Ishikawa (cell line): ENCODE results near the gene ST7.

Experiments used
- CEBPB ChIP-seq: IDR thresholded peaks from 2 replicates; pipeline ENCODE4 v1.6.1; 2012
- CREB1 ChIP-seq: IDR thresholded peaks from 2 replicates; pipeline ENCODE4 v1.6.1; 2012; ENCODE audit warnings: low read depth
- EGR1 ChIP-seq: IDR thresholded peaks from 2 replicates; pipeline ENCODE4 v1.6.1; 2012
- EP300 ChIP-seq: IDR thresholded peaks from 2 replicates; pipeline ENCODE4 v1.6.1; 2012; ENCODE audit warnings: borderline replicate concordance
- FOXM1 ChIP-seq: IDR thresholded peaks from 2 replicates; pipeline ENCODE4 v1.6.1; 2012; ENCODE audit warnings: low read depth, borderline replicate concordance
- NFIC ChIP-seq: IDR thresholded peaks from 2 replicates; pipeline ENCODE4 v1.6.1; 2012
- RAD21 ChIP-seq: IDR thresholded peaks from 2 replicates; pipeline ENCODE4 v1.6.1; 2012; ENCODE audit warnings: low read depth
- TAF1 ChIP-seq: IDR thresholded peaks from 2 replicates; pipeline ENCODE4 v1.6.1; 2012; ENCODE audit warnings: low read depth, mild to moderate bottlenecking
- TCF12 ChIP-seq: IDR thresholded peaks from 2 replicates; pipeline ENCODE4 v1.6.1; 2012; ENCODE audit warnings: low read depth
- TEAD4 ChIP-seq: IDR thresholded peaks from 2 replicates; pipeline ENCODE4 v1.6.1; 2012
- YY1 ChIP-seq: IDR thresholded peaks from 2 replicates; pipeline ENCODE4 v1.6.1; 2012; ENCODE audit warnings: low read depth
- ZBTB7A ChIP-seq: IDR thresholded peaks from 2 replicates; pipeline ENCODE4 v1.6.1; 2012; ENCODE audit warnings: low read depth
- TF ChIP-seq, protein P1 (sequence below): IDR thresholded peaks from 2 replicates; pipeline ENCODE4 v1.6.1; 2012
- TF ChIP-seq, protein P2 (sequence below): IDR thresholded peaks from 2 replicates; pipeline ENCODE4 v1.6.1; 2012
- TF ChIP-seq, protein P3 (sequence below): IDR thresholded peaks from 2 replicates; pipeline ENCODE4 v1.6.1; 2012; ENCODE audit warnings: low read depth, mild to moderate bottlenecking

ST7 gene

DNA sequence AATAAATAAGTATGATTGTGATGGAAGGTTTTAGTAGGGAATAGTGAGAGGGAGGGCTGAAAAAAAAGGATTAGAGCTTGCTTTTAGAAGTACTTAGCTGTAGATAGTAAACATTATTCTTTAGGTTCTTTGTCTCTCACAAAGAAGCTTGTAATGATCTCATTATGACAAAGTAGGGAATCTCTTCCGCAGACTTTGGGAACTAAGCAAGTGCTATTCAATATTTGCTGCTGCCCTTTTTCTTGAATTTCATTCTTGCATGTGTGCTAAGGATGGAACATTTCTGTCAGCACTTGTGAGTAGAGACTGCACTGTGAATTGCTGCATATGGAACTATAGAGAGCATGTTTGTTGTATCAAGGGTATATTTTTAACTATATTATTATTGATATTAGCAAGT is 173.4 kb downstream of the ST7 start:
- TF ChIP-seq NFIC, result no peak
- TF ChIP-seq TCF12, result no peak
- TF ChIP-seq, protein P1, sequence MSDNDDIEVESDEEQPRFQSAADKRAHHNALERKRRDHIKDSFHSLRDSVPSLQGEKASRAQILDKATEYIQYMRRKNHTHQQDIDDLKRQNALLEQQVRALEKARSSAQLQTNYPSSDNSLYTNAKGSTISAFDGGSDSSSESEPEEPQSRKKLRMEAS, result no peak
- TF ChIP-seq CREB1, result no peak

DNA sequence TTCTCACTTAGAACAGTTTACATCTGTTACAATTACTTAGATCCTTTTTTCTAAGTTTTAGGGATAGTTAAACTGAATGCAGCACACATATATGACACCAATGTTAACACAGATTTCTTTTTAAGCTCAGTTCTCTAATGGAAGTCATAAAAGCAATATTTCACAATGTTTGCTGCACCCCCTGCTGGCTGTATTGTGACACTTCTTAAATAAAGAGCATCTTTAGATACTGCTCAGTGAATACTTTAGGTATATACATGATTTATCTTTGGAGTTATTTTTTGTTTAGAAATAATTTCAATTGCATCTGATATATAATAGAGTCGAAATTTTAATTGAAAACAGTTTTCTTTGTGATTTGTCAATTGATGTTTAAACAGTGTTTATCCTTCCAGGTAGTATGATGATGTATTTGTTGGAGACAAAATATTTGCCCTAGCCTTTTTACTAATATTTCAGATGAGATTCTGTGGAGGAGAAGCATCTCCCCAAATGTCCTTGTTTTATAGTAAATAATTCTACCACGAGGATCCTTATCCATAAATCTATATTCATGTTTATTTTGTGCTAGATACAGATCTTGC is 174.4 kb downstream of the ST7 start:
- peak; percentile 81; the same call in 1 of the 2 replicates for TF ChIP-seq CEBPB
- no peak for TF ChIP-seq TAF1
- TF ChIP-seq EP300, result no peak
- peak; percentile 50 for TF ChIP-seq RAD21
- TF ChIP-seq TEAD4, result no peak

DNA sequence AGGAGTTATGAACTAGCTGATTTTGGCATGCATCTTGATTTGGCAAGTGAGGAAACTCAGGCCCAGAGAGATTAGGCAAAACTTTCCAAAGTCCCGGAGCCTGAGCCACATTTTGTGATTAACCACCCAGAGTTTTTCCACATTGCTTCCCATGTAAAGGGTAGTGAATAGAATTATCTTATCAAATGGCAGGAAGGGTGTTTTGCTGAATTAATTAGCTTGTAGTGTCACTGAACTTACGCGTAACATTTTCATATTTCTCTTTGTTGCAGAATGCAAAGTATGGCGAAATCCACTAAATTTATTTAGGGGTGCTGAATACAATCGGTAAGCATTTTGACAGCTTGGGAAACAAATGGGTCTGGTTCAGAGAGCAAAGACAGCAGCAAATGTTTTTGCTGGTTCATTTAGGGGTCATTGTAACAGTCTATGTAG is 176.2 kb downstream of the ST7 start:
- no peak for TF ChIP-seq EGR1

DNA sequence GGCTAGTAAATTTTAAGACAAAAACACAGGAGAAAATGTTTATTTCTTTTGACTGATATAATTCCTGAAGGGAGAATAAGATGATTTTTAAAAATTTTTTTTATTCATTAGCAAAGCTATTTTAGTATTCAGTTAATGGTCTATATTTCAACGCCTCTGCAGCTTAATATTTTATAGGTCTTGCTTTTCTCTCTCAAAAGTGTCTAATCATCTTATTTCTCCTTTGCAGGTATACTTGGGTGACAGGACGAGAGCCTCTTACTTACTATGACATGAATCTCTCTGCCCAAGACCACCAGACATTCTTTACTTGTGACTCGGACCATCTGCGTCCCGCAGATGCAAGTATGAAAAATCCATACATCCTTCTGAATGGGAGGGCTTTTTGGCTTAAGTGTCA is 177.0 kb downstream of the ST7 start:
- TF ChIP-seq, protein P2, sequence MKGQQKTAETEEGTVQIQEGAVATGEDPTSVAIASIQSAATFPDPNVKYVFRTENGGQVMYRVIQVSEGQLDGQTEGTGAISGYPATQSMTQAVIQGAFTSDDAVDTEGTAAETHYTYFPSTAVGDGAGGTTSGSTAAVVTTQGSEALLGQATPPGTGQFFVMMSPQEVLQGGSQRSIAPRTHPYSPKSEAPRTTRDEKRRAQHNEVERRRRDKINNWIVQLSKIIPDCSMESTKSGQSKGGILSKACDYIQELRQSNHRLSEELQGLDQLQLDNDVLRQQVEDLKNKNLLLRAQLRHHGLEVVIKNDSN, result no peak
- TF ChIP-seq CREB1 (no peak), NFIC (no peak), YY1 (no peak), FOXM1 (no peak), TCF12 (no peak), TEAD4 (no peak)
- TF ChIP-seq, protein P1, result no peak
- TF ChIP-seq, protein P3, sequence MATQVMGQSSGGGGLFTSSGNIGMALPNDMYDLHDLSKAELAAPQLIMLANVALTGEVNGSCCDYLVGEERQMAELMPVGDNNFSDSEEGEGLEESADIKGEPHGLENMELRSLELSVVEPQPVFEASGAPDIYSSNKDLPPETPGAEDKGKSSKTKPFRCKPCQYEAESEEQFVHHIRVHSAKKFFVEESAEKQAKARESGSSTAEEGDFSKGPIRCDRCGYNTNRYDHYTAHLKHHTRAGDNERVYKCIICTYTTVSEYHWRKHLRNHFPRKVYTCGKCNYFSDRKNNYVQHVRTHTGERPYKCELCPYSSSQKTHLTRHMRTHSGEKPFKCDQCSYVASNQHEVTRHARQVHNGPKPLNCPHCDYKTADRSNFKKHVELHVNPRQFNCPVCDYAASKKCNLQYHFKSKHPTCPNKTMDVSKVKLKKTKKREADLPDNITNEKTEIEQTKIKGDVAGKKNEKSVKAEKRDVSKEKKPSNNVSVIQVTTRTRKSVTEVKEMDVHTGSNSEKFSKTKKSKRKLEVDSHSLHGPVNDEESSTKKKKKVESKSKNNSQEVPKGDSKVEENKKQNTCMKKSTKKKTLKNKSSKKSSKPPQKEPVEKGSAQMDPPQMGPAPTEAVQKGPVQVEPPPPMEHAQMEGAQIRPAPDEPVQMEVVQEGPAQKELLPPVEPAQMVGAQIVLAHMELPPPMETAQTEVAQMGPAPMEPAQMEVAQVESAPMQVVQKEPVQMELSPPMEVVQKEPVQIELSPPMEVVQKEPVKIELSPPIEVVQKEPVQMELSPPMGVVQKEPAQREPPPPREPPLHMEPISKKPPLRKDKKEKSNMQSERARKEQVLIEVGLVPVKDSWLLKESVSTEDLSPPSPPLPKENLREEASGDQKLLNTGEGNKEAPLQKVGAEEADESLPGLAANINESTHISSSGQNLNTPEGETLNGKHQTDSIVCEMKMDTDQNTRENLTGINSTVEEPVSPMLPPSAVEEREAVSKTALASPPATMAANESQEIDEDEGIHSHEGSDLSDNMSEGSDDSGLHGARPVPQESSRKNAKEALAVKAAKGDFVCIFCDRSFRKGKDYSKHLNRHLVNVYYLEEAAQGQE, result no peak

DNA sequence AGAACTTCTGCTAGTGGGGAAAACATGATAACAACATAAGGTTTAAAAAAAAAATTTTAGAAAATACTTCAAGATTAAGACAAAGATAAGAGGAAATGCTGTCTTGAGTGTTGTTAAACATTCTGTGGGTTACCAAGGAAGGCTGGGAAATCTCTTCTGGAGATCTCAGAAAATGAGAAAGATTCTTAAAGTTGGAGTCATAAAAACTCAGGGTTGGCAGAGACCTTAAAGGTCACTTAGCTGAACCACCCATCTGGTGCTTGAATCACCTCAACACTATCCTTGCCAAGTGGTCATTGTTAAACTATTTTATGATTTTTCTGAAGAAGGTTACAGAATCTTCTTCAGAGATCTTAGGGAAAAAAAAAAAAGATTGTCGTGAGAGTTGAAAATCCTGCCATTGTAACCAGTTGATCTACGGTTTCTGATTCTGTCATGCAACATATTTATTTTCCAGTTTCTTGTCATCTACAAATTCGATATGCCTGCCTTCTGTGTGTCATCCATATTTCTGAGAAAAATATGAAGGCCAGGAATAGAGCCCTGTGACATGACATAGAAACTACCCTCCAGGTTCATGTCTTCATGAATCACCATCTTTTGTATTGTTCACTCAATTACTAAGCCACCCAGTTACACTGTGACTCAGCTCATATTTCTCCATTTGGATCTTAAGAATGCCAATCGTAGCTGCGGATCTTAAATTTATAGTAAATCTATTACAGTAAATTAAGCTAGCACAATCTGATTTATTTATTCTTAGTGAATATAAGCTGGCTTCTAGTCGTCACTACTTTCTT is 179.2 kb downstream of the ST7 start:
- TF ChIP-seq CREB1, result no peak
- 0 out of 2 replicates have a peak, but pooled peaks have one; percentile 14 for TF ChIP-seq TCF12
- TF ChIP-seq TEAD4, result no peak
- no peak for TF ChIP-seq FOXM1
- TF ChIP-seq NFIC, result peak; percentile 41; the same call in 1 of the 2 replicates
- no peak for TF ChIP-seq EGR1
- TF ChIP-seq, protein P3, result no peak
- TF ChIP-seq YY1, result no peak
- no peak for TF ChIP-seq RAD21
- TF ChIP-seq ZBTB7A, result no peak

DNA sequence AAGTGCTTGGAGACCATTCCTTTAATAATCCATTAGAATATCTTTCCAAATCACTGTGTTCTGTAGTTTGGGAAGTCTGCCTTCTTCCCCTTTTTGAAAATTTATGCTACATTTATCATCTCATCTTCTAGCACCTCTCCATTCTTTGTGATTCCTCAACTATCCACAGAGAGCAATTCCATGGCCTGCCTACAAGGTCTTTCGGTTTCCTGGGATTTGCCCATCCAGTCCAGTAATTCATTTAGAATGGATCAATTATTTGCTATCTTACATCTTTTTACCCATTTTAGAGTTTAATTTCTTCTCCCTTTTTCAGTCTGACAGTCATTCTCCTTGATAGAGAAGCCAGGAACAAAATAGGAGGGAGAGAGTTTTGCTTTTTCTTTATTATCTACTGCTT is 179.8 kb downstream of the ST7 start:
- TF ChIP-seq TAF1 (no peak), EP300 (no peak), EGR1 (no peak), YY1 (no peak), ZBTB7A (no peak), CREB1 (no peak), TEAD4 (no peak), NFIC (no peak), FOXM1 (no peak), CEBPB (no peak), RAD21 (no peak)
- TF ChIP-seq, protein P2, result no peak

DNA sequence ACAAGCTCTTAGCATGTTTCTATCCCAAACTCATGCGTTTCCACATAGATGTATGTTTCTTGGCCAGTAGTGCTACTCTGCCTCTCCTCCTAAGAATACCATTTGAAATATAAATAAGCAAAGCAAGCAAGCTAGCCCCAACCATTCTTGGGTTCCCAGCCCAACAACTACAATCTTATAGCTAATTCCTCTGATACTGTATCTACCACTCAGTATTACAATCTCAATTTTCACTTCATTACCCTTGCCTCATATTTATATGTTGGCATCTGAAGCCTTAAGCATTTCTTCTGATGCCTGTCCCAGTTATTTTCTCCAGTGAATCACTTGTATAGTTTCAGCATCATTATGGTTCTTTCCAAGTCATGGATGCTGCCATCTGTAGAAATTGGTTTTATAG is 181.1 kb downstream of the ST7 start:
- no peak for TF ChIP-seq CREB1
- TF ChIP-seq EGR1, result no peak
- TF ChIP-seq FOXM1, result no peak
- no peak for TF ChIP-seq NFIC
- no peak for TF ChIP-seq EP300
- TF ChIP-seq, protein P1, result no peak
- TF ChIP-seq, protein P2, result no peak
- TF ChIP-seq TAF1, result no peak
- TF ChIP-seq TEAD4, result no peak
- TF ChIP-seq YY1, result no peak
- TF ChIP-seq CEBPB, result no peak
- TF ChIP-seq ZBTB7A, result no peak
- TF ChIP-seq TCF12, result no peak
- no peak for TF ChIP-seq RAD21
- TF ChIP-seq, protein P3, result no peak
